Raji (cell line): Measurements from ENCODE around the gene ARHGAP35.

Source experiments
- POLR2A ChIP-seq: IDR thresholded peaks from 2 replicates; pipeline ENCODE4 v1.6.1; 2011; ENCODE audit warnings: low read depth, low read length, control low read depth; ENCODE audit not compliant: insufficient read depth

Gene ARHGAP35

DNA sequence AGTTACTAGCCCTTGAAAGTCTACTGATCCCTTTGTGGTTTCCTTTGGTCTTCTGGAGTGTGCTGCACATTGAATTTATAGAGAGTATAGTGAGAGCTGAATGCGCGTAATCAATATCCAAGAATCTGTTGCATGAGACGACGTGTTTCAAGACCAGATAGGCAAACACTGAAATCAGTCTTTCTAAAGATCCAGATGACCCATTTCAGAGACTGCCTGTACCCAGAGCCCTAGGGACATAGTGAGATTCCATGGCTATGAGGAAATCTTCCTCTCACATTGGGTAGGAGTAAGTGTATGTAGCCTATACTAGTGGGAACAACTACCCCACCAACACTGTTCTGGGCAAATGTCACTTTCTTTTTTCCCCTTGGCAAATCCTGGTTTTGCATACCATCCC is 48.6 kb downstream of the ARHGAP35 start:
- no peak for TF ChIP-seq POLR2A
